Measurements from ENCODE around the gene LYZ. TPM values are rescaled to one million over a fixed set of nuclear protein-coding genes. Genes with fewer than 3 reads are reported as not detected.

LYZ gene
- total and polyA plus RNA-seq, 2 donors (not counting 3 experiments of a cell fraction or from before 2014, with no cell fraction given): not detected

GRCh38 chr12:69324797-69325466 lies 23.2 kb upstream of the LYZ start:
- ChIA-PET CTCF (interaction anchor here (0.9 kb wide), 1 partner anchor 34 kb away, joined by 3 read pairs; no protein-coding TSS in a partner anchor), POLR2A (no interaction called here)
- peaks cover 15 to 35% of the 10 kb centered on the region in 2 experiments for H3K27me3 ChIP-seq (ENCODE audit: control insufficient read depth in 2 of 2, insufficient read depth in 2 of 2, low read length in 2 of 2)
- TF ChIP-seq POLR2A (IDR thresholded peaks at IDR 0.05; ENCODE audit: low read depth, low read length): no peak
- no peak for TF ChIP-seq MAX (IDR thresholded peaks at IDR 0.05; ENCODE audit: insufficient read depth, insufficient read length)
- TF ChIP-seq POLR2AphosphoS5 (IDR thresholded peaks at IDR 0.05; ENCODE audit: insufficient read depth, low read depth, low read length): no peak
- TF ChIP-seq GATA2 (IDR thresholded peaks at IDR 0.05; ENCODE audit: insufficient read depth, insufficient read length, low read depth, low read length): no peak
- no peak for TF ChIP-seq CTCF (IDR thresholded peaks at IDR 0.05; ENCODE audit: extremely low read depth in 1 of 2, insufficient read depth in 1 of 2, low read depth in 1 of 2, low read length in 2 of 2)
- TF ChIP-seq MYC (IDR thresholded peaks at IDR 0.05; ENCODE audit: low read depth, low read length): no peak
- TF ChIP-seq JUN (IDR thresholded peaks at IDR 0.05; ENCODE audit: borderline replicate concordance, insufficient read depth, insufficient read length, low read depth): no peak
- TF ChIP-seq EZH2 (IDR thresholded peaks at IDR 0.05; ENCODE audit: borderline replicate concordance, low read depth, low read length, severe bottlenecking): no peak
- TF ChIP-seq FOS (IDR thresholded peaks at IDR 0.05; ENCODE audit: borderline replicate concordance, insufficient read depth, low read length): no peak
- no peaks in the 10 kb centered on the region for H3K79me2 ChIP-seq (ENCODE audit: control insufficient read depth, insufficient read depth, low read length)
- H3K4me3 ChIP-seq (replicated peaks in 1 of 3; ENCODE audit: insufficient read depth in 1 of 3, low read depth in 1 of 3, low read length in 3 of 3): no peak overlapping the region
- no TSS peak for BruUV-seq (replicated peaks)
- H3K4me1 ChIP-seq (ENCODE audit: control insufficient read depth, extremely low read depth, insufficient read depth, low read length): no peaks in the 10 kb centered on the region
- FAIRE-seq (no peak), DNase-seq (ENCODE audit: low read depth, low spot score) (no peak)
- no peaks in the 10 kb centered on the region for H3K36me3 ChIP-seq (ENCODE audit: control insufficient read depth in 2 of 2, extremely low read depth in 1 of 2, insufficient read depth in 2 of 2, low read length in 2 of 2)
- intact Hi-C loops (cut with micrococcal nuclease) (no loop called here), dilution Hi-C loops (cut with MboI; ENCODE audit: extremely low pct_ligation_motif_present, low sequenced_read_pairs) (no loop called here)
- H3K27ac ChIP-seq (ENCODE audit: insufficient read depth, low read depth, low read length): no peak overlapping the region
- H2AFZ ChIP-seq (ENCODE audit: low read depth, low read length): no peak overlapping the region
- H3K4me2 ChIP-seq (ENCODE audit: insufficient read depth, low read length): no peak overlapping the region
- H3K9me1 ChIP-seq (replicated peaks; ENCODE audit: control insufficient read depth, extremely low read depth, insufficient read depth, low read length): no peaks in the 10 kb centered on the region
- no peaks in the 10 kb centered on the region for H3K9me3 ChIP-seq (replicated peaks; ENCODE audit: control insufficient read depth, insufficient read depth, low read length)
- H3K9ac ChIP-seq (replicated peaks; ENCODE audit: extremely low read depth, insufficient read depth, low read length): no peak overlapping the region
- H4K20me1 ChIP-seq (replicated peaks; ENCODE audit: control insufficient read depth, extremely low read depth, insufficient read depth, low read length): no peaks in the 10 kb centered on the region
